ENCODE results near the gene DEK. TPM values are rescaled to one million over a fixed set of nuclear protein-coding genes. Genes with fewer than 3 reads are reported as not detected.
"Not testable (repeated sequence)": the region's sequence is repeated elsewhere in the genome, so short reads cannot be mapped to it uniquely, and the experiment has no call there.

Gene DEK
- total and polyA plus RNA-seq, 7 donors, result 64.9 to 236 (median 181) TPM

GRCh38 chr6:18210707-18211106 is 53.6 kb downstream of the DEK start:
- 89% methylated on average over 5 of the region's 5 CpGs for WGBS, 2 donors
- intact Hi-C loops (cut with DNase I), result loop anchor here (5.0 kb wide), 1 partner anchor 52 kb away; the partner anchor contains the start of gene DEK
- DNase-seq, result no peak
- Histone ChIP-seq H3K4me3 (no peak overlapping the region), H3K27ac (no peak overlapping the region), H3K4me1 (peaks cover 0 to 17% (median 13%) of the 10 kb centered on the region in 4 donors), H3K36me3 (peaks cover 0 to 17% (median 2%) of the 10 kb centered on the region in 4 donors), H3K27me3 (no peaks in the 10 kb centered on the region), H3K9me3 (no peaks in the 10 kb centered on the region)
- TF ChIP-seq POLR2A (IDR thresholded peaks at IDR 0.05), result no peak
- no peak for TF ChIP-seq POLR2AphosphoS5 (IDR thresholded peaks at IDR 0.05)
- no peak for TF ChIP-seq CTCF (IDR thresholded peaks at IDR 0.05)
- TF ChIP-seq EP300 (IDR thresholded peaks at IDR 0.05), result no peak

- Histone ChIP-seq H3K4me1 (peaks cover 0 to 17% (median 13%) of the 10 kb centered on the region in 4 donors), H3K36me3 (peaks cover 0 to 8% (median 0%) of the 10 kb centered on the region in 4 donors), H3K27me3 (no peaks in the 10 kb centered on the region), H3K9me3 (no peaks in the 10 kb centered on the region), H3K27ac (peak overlapping the region in 3 of 4 donors; percentile 51 to 72 (median 56)), H3K4me3 (no peak overlapping the region)
- TF ChIP-seq POLR2A (IDR thresholded peaks at IDR 0.05) (no peak), POLR2AphosphoS5 (IDR thresholded peaks at IDR 0.05) (peak in 1 of 4 donors; percentile 23)
- DNase-seq, result no peak
- WGBS, 2 donors, result 79 to 84% methylated on average over 12 of the region's 12 CpGs
- intact Hi-C loops (cut with DNase I), result loop anchor here (5.0 kb wide), 2 partner anchors 52 to 53 kb away; partner anchors contain the start of genes DEK, KDM1B and TPMT
These were observed 54.7 kb downstream of the DEK start for GRCh38 chr6:18209539-18210197.

GRCh38 chr6:18208778-18209177 is 55.6 kb downstream of the DEK start:
- not testable (repeated sequence) for DNase-seq, H3K4me3 ChIP-seq, H3K9me3 ChIP-seq, H3K27me3 ChIP-seq, H3K36me3 ChIP-seq
- Histone ChIP-seq H3K27ac (peak overlapping the region in 2 of 4 donors; percentile 56 to 72), H3K4me1 (peaks cover 0 to 17% (median 13%) of the 10 kb centered on the region in 4 donors)
- WGBS, 2 donors, result 89 to 93% methylated on average over 9 of the region's 9 CpGs
- intact Hi-C loops (cut with DNase I), result loop anchor here (5.0 kb wide), 1 partner anchor 51 kb away; the partner anchor contains the start of genes KDM1B and TPMT

- Histone ChIP-seq H3K27me3 (no peaks in the 10 kb centered on the region), H3K4me1 (peaks cover 0 to 17% (median 13%) of the 10 kb centered on the region in 4 donors), H3K27ac (peak overlapping the region in 3 of 4 donors; percentile 72 to 81 (median 74)), H3K4me3 (peak overlapping the region in 3 of 4 donors; percentile 4 to 28 (median 23)), H3K36me3 (peaks cover 0 to 4% (median 0%) of the 10 kb centered on the region in 4 donors), H3K9me3 (no peaks in the 10 kb centered on the region)
- 60 to 66% methylated on average over 2 of the region's 2 CpGs for WGBS, 2 donors
- DNase-seq, result no peak
- TF ChIP-seq POLR2A (IDR thresholded peaks at IDR 0.05) (no peak), EP300 (IDR thresholded peaks at IDR 0.05) (no peak), CTCF (IDR thresholded peaks at IDR 0.05) (no peak), POLR2AphosphoS5 (IDR thresholded peaks at IDR 0.05) (no peak)
- intact Hi-C loops (cut with DNase I), result loop anchor here (5.0 kb wide), 1 partner anchor 51 kb away; the partner anchor contains the start of genes KDM1B and TPMT
These were observed 56.4 kb downstream of the DEK start for GRCh38 chr6:18207949-18208348.

- peak overlapping the region in 3 of 4 donors; percentile 72 to 81 (median 74) for H3K27ac ChIP-seq
- TF ChIP-seq POLR2A (IDR thresholded peaks at IDR 0.05), result no peak
- TF ChIP-seq EP300 (IDR thresholded peaks at IDR 0.05), result peak in 1 of 4 donors; percentile 6
- TF ChIP-seq POLR2AphosphoS5 (IDR thresholded peaks at IDR 0.05), result peak in 3 of 4 donors; percentile 72 to 77 (median 75)
- TF ChIP-seq CTCF (IDR thresholded peaks at IDR 0.05), result no peak
- no peaks in the 10 kb centered on the region for H3K27me3 ChIP-seq
- peak overlapping the region in 3 of 4 donors; percentile 4 to 28 (median 23) for H3K4me3 ChIP-seq
- H3K36me3 ChIP-seq, result peaks cover 0 to 4% (median 0%) of the 10 kb centered on the region in 4 donors
- DNase-seq, result peak; percentile 84
- H3K4me1 ChIP-seq, result peaks cover 0 to 17% (median 13%) of the 10 kb centered on the region in 4 donors
- H3K9me3 ChIP-seq, result no peaks in the 10 kb centered on the region
- 84 to 87% methylated on average over 8 of the region's 8 CpGs for WGBS, 2 donors
- intact Hi-C loops (cut with DNase I), result loop anchor here (5.0 kb wide), 1 partner anchor 50 kb away; the partner anchor contains the start of genes KDM1B and TPMT
These were observed 56.9 kb downstream of the DEK start for GRCh38 chr6:18207438-18207837.
